AG10803 (cell line): Measurements from ENCODE around the gene PRTFDC1.

ENCODE experiments used
- DNase-seq: peaks from one replicate; pipeline ENCODE4 v3.0.0; 2010; ENCODE audit warnings: low read depth
- H3K4me3 ChIP-seq: 2 replicates; pipeline ENCODE4 v1.5.1; 2011; ENCODE audit warnings: mild to moderate bottlenecking, low read length, control low read depth
- TF ChIP-seq, protein P1 (sequence below): conservative IDR thresholded peaks from 2 replicates; pipeline ENCODE4 v1.5.1; 2011; ENCODE audit warnings: mild to moderate bottlenecking, low read length, control low read depth, inconsistent platforms

Gene PRTFDC1

DNA sequence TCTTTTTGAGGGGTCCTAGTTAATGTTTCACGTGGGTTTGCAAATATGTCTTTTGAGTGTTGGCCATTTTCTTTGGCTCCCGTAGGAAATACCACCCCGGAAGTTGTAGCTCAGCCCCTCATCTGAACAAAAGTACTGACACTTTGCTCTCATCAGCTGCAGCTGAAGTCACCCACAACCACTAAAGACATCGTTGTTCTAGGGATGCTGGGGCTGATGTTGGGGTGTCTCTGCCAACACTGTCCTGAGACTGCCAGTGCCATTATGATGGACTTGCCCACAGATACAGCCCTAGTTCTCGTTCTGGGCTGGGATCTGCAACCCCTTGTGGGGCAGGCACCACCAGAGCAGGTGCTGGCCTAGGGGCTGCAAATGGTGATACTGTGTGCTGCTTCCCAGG is 146.1 kb downstream of the PRTFDC1 start:
- TF ChIP-seq, protein P1, sequence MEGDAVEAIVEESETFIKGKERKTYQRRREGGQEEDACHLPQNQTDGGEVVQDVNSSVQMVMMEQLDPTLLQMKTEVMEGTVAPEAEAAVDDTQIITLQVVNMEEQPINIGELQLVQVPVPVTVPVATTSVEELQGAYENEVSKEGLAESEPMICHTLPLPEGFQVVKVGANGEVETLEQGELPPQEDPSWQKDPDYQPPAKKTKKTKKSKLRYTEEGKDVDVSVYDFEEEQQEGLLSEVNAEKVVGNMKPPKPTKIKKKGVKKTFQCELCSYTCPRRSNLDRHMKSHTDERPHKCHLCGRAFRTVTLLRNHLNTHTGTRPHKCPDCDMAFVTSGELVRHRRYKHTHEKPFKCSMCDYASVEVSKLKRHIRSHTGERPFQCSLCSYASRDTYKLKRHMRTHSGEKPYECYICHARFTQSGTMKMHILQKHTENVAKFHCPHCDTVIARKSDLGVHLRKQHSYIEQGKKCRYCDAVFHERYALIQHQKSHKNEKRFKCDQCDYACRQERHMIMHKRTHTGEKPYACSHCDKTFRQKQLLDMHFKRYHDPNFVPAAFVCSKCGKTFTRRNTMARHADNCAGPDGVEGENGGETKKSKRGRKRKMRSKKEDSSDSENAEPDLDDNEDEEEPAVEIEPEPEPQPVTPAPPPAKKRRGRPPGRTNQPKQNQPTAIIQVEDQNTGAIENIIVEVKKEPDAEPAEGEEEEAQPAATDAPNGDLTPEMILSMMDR: no peak
- H3K4me3 ChIP-seq: no peak overlapping the region
- no peak for DNase-seq

DNA sequence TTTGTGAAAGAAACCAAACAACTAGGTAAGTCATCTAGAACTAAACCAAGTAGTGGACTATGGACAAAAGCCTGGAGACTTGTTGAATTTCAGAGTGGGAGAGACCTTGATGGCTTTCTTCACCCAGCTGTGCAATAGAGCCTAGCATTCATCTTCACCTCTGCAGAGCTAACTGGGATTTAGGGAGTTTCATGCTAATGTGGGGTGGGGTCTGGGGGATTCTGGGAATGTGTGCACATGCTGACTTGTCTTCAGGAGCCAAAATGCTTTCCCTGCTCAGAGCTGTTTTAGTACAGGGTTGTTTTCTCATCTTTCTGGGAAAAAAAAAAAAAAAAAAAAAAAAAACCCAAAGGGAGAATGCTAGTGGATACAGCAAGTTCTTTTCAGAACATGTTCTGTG is 147.4 kb downstream of the PRTFDC1 start:
- no peak for DNase-seq
- no peak overlapping the region for H3K4me3 ChIP-seq
- TF ChIP-seq, protein P1: no peak

DNA sequence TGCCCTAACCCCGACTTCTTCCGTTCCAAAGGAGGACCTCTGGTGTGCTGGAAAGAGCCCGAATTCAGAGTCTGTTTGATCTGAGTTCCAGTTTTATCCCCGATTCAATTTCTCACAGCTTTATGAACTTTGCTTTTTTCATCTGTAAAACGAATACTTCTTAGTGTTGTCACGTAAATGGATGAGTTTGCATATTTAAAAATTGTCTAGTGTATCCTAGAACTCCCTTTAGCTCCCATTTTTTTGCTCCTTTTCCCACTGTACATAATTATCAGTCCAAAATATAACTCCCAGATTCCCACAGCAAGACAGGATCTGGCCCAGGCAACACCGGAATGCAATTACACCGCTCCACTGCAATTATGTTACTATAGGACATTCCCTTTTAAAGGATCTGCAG is 148.0 kb downstream of the PRTFDC1 start:
- TF ChIP-seq, protein P1: no peak
- DNase-seq: no peak
- H3K4me3 ChIP-seq: no peak overlapping the region

DNA sequence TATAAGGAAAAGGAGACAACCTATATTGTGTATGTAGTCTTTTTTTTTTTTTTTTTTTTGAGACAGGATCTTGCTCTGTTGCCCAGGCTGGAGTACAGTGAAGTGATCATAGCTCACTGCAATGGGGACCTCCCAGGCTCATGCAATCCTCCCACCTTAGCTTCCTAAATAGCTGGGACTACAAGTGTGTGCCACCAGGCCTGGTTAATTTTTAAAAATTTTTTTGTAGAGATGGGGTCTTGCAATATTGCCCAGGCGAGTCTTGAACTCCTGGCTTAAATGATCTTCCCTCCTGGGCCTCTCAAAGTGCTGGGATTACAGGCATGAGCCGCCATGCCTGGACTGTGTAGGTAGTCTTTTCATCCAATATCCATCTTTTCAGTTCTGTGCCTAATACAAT is 150.0 kb downstream of the PRTFDC1 start:
- H3K4me3 ChIP-seq: no peak overlapping the region
- no peak for DNase-seq
- TF ChIP-seq, protein P1: no peak

- no peak for DNase-seq
- TF ChIP-seq, protein P1: no peak
- H3K4me3 ChIP-seq: no peak overlapping the region
Measured at GRCh38 chr10:24800861-24801260, 151.5 kb downstream of the PRTFDC1 start.
